IMR-90 (cell line): Measurements from ENCODE around the gene CAND1. TPM values are rescaled to one million over a fixed set of nuclear protein-coding genes. Genes with fewer than 3 reads are reported as not detected.

Experiments
- ATAC-seq: fragments of 200-7000 bp; cut with Tn5 transposase; 2 replicates; pipeline ENCODE4 v1.9.1; 2020; ENCODE audit warnings: low read depth, mild to moderate bottlenecking, moderate library complexity
- BruUV-seq: library from RNA; stranded (reverse); fragments of 400-500 nt; replicated peaks from 2 replicates; lab custom pipeline; 2021; lab: Mats Ljungman, UMichigan
- CTCF ChIA-PET: fragments of 300-600 bp; formaldehyde crosslinking; extraction: SDS; loops from one replicate; lab custom pipeline; 2021; ENCODE audit warnings: antibody characterized with exemption; lab: Yijun Ruan, JAX
- POLR2A ChIA-PET: fragments of 300-600 bp; sonication (Branson Sonifier 250); formaldehyde crosslinking; loops from one replicate; lab custom pipeline; 2022; ENCODE audit warnings: antibody characterized with exemption; ENCODE audit not compliant: unreplicated experiment; lab: Charles Lee
- DNase-seq: peaks from one replicate; pipeline ENCODE4 v3.0.0; 2013
- H2AFZ ChIP-seq: replicated peaks from 2 replicates; pipeline ENCODE3; 2013; ENCODE audit warnings: low read length, mild to moderate bottlenecking; ENCODE audit not compliant: poor library complexity
- H2AK5ac ChIP-seq: 2 replicates; pipeline ENCODE4 v1.6.1; 2013; ENCODE audit warnings: low read depth, low read length, inconsistent platforms
- H2AK9ac ChIP-seq: replicated peaks from 2 replicates; pipeline ENCODE3; 2013; ENCODE audit warnings: mild to moderate bottlenecking, low read depth, low read length, moderate library complexity; ENCODE audit not compliant: poor library complexity
- H2BK120ac ChIP-seq: 2 replicates; pipeline ENCODE4 v1.6.1; 2013; ENCODE audit warnings: low read depth, low read length, inconsistent platforms
- H2BK15ac ChIP-seq: 3 replicates; pipeline ENCODE4 v1.6.1; 2013; ENCODE audit warnings: low read depth, low read length, inconsistent platforms
- H2BK20ac ChIP-seq: 2 replicates; pipeline ENCODE4 v1.6.1; 2013; ENCODE audit warnings: low read depth, mild to moderate bottlenecking, inconsistent platforms, low read length, moderate library complexity
- H2BK5ac ChIP-seq: 2 replicates; pipeline ENCODE4 v1.6.1; 2013; ENCODE audit warnings: mild to moderate bottlenecking, low read depth, low read length, inconsistent platforms; ENCODE audit not compliant: poor library complexity, severe bottlenecking
- H3K14ac ChIP-seq: replicated peaks from 2 replicates; pipeline ENCODE4 v1.6.1; 2013; ENCODE audit warnings: low read depth, low read length, inconsistent platforms
- H3K18ac ChIP-seq: 2 replicates; pipeline ENCODE4 v1.6.1; 2013; ENCODE audit warnings: low read depth, low read length, control low read depth
- H3K23ac ChIP-seq: 2 replicates; pipeline ENCODE4 v1.6.1; 2013; ENCODE audit warnings: low read depth, low read length, inconsistent platforms
- H3K27ac ChIP-seq: 2 replicates; pipeline ENCODE4 v1.5.1; 2013; ENCODE audit warnings: mild to moderate bottlenecking, control low read depth, low read length; ENCODE audit not compliant: insufficient read depth
- H3K27me3 ChIP-seq: 2 replicates; pipeline ENCODE4 v1.6.1; 2013; ENCODE audit warnings: low read length; ENCODE audit not compliant: control insufficient read depth, insufficient read depth
- H3K36me3 ChIP-seq: 2 replicates; pipeline ENCODE4 v1.6.1; 2013; ENCODE audit warnings: low read length, mixed read lengths; ENCODE audit not compliant: control insufficient read depth, insufficient read depth
- H3K4ac ChIP-seq: 2 replicates; pipeline ENCODE4 v1.6.1; 2013; ENCODE audit warnings: low read depth, low read length, inconsistent platforms
- H3K4me1 ChIP-seq: 2 replicates; pipeline ENCODE4 v1.6.1; 2013; ENCODE audit warnings: low read length, mixed read lengths; ENCODE audit not compliant: control insufficient read depth, insufficient read depth
- H3K4me2 ChIP-seq: 2 replicates; pipeline ENCODE4 v1.6.1; 2013; ENCODE audit warnings: low read depth, mild to moderate bottlenecking, control low read depth, low read length, moderate library complexity
- H3K4me3 ChIP-seq: 2 replicates; pipeline ENCODE4 v1.5.1; 2013; ENCODE audit warnings: low read depth, mild to moderate bottlenecking, control low read depth, low read length, moderate library complexity; ENCODE audit not compliant: insufficient read depth
- H3K56ac ChIP-seq: 2 replicates; pipeline ENCODE4 v1.6.1; 2013; ENCODE audit warnings: low read length, inconsistent platforms; ENCODE audit not compliant: insufficient read depth; ENCODE audit errors: extremely low read depth
- H3K79me1 ChIP-seq, 2 experiments: 2 replicates each; pipeline ENCODE4 v1.6.1; 2013; ENCODE audit warnings: low read length in 2 of 2, inconsistent platforms in 1 of 2, low read depth in 1 of 2
- H3K9ac ChIP-seq: 2 replicates; pipeline ENCODE4 v1.6.1; 2013; ENCODE audit warnings: low read depth, low read length, control low read depth
- H3K9me1 ChIP-seq: 2 replicates; pipeline ENCODE4 v1.6.1; 2013; ENCODE audit warnings: low read length, inconsistent platforms; ENCODE audit not compliant: insufficient read depth
- H3K9me3 ChIP-seq: 2 replicates; pipeline ENCODE4 v1.6.1; 2013; ENCODE audit warnings: low read length; ENCODE audit not compliant: control insufficient read depth, insufficient read depth
- H4K20me1 ChIP-seq: 2 replicates; pipeline ENCODE4 v1.6.1; 2013; ENCODE audit warnings: low read length, inconsistent platforms; ENCODE audit not compliant: insufficient read depth
- H4K5ac ChIP-seq: 2 replicates; pipeline ENCODE4 v1.6.1; 2013; ENCODE audit warnings: mild to moderate bottlenecking, low read depth, low read length, control low read depth
- H4K8ac ChIP-seq, 2 experiments: 2 replicates each; pipeline ENCODE4 v1.6.1; 2013; ENCODE audit warnings: low read depth in 2 of 2, low read length in 2 of 2, control low read depth in 1 of 2, inconsistent platforms in 1 of 2
- H4K91ac ChIP-seq: 2 replicates; pipeline ENCODE4 v1.6.1; 2013; ENCODE audit warnings: low read depth, low read length, inconsistent platforms; ENCODE audit not compliant: insufficient read depth
- MAFK ChIP-seq: IDR thresholded peaks from 2 replicates; pipeline ENCODE4 v1.6.1; 2012; ENCODE audit warnings: low read depth, low read length, improper control_type of control experiment
- NFE2L2 ChIP-seq: fragments of 150-350 bp; IDR thresholded peaks from 2 replicates; pipeline ENCODE4 v1.6.1; 2016; ENCODE audit warnings: low read depth, mild to moderate bottlenecking, low read length
- RCOR1 ChIP-seq: IDR thresholded peaks from 2 replicates; pipeline ENCODE4 v1.6.1; 2012; ENCODE audit warnings: mild to moderate bottlenecking, low read length, improper control_type of control experiment; ENCODE audit not compliant: insufficient replicate concordance
- SMC3 ChIP-seq: fragments of 150-350 bp; IDR thresholded peaks from 2 replicates; pipeline ENCODE4 v1.6.1; 2016; ENCODE audit warnings: low read depth, mild to moderate bottlenecking, antibody characterized with exemption, low read length, moderate library complexity
- WGBS, 2 experiments: methylation state at CpG; one replicate each; pipeline versions ENCODE4 v1.1.5 to v1.1.7; 2013; ENCODE audit warnings: missing lambda C conversion rate in 2 of 2; ENCODE audit not compliant: insufficient read length in 1 of 2; ENCODE audit errors: extremely low coverage in 2 of 2; 5-methylcytosine and 5-hydroxymethylcytosine counted together
- dilution Hi-C: fragments of 300-500 bp; cut with HindIII; formaldehyde crosslinking; loops from one replicate; pipeline ENCODE4 v1.14.3; 2018; ENCODE audit warnings: low sequenced_read_pairs; ENCODE audit not compliant: unreplicated experiment
- in situ Hi-C: fragments of 300-500 bp; cut with MboI; formaldehyde crosslinking; loops from 3 replicates; pipeline ENCODE4 v1.14.3; 2019; ENCODE audit warnings: low sequenced_read_pairs, inconsistent platforms, mixed read lengths
- intact Hi-C: fragments of 100-400 bp; cut with micrococcal nuclease; formaldehyde crosslinking; loops from 2 replicates; pipeline ENCODE4 v1.10.0; 2022
- polyA plus RNA-seq, 3 experiments: library from polyadenylated mRNA; depleted of rRNA; stranded (reverse); fragments of >200 nt; gene quantifications; 2 replicates each; pipeline ENCODE4 v1.2.3, GENCODE V29; 2012; ENCODE audit warnings: low replicate concordance in 1 of 3
- total RNA-seq: library from RNA; depleted of rRNA; stranded (reverse); fragments of >200 nt; gene quantifications from 2 replicates; pipeline ENCODE4 v1.2.3, GENCODE V29; 2012

CAND1 gene
- total and polyA plus RNA-seq, 2 of the 4 experiments (the other 2 are of a cell fraction): 42.6 to 91.4 TPM

GRCh38 chr12:67290378-67290777 is 21.2 kb downstream of the CAND1 start:
- ATAC-seq: no peak
- Histone ChIP-seq H2AK9ac (no peak overlapping the region), H2BK20ac (no peak overlapping the region), H3K27me3 (no peaks in the 10 kb centered on the region), H3K36me3 (peaks cover 10% of the 10 kb centered on the region), H2BK5ac (no peak overlapping the region), H2AK5ac (no peak overlapping the region), H4K91ac (no peak overlapping the region), H3K4me1 (peaks cover 3% of the 10 kb centered on the region), H3K4me3 (no peak overlapping the region), H4K20me1 (peaks cover 35% of the 10 kb centered on the region), H3K27ac (no peak overlapping the region), H3K14ac (no peak overlapping the region), H4K5ac (no peak overlapping the region), H3K9me1 (peaks cover 3% of the 10 kb centered on the region; the same call in 1 of the 2 replicates), H3K4me2 (no peak overlapping the region), H3K56ac (no peak overlapping the region), H3K18ac (no peak overlapping the region), H2BK120ac (no peak overlapping the region), H3K23ac (no peak overlapping the region), H3K79me1 (peaks cover 15 to 47% of the 10 kb centered on the region in 2 experiments; a peak in 3 of 4 replicates), H2BK15ac (no peak overlapping the region), H4K8ac (no peak overlapping the region), H3K4ac (no peak overlapping the region), H3K9ac (no peak overlapping the region), H2AFZ (no peak overlapping the region), H3K9me3 (no peaks in the 10 kb centered on the region)
- BruUV-seq: no TSS peak
- in situ Hi-C loops: no loop called here
- TF ChIP-seq MAFK: peak; percentile 98
- no peak for TF ChIP-seq RCOR1
- TF ChIP-seq NFE2L2: no peak
- no peak for TF ChIP-seq SMC3
- POLR2A ChIA-PET: no interaction called here
- intact Hi-C loops: no loop called here
- CTCF ChIA-PET: no interaction called here
- WGBS, 2 experiments: no CpG with 5 or more reads among the region's 2 CpGs
- DNase-seq: no peak
- dilution Hi-C loops: no loop called here
